Activated naive CD4-positive, alpha-beta T cell treated with anti-CD3 and anti-CD28 coated beads, Interleukin-2, amount 50 U/mL, for 16 hours (primary cell): ENCODE data around the gene ELL2.
"Not testable (repeated sequence)": the region's sequence is repeated elsewhere in the genome, so short reads cannot be mapped to it uniquely, and the experiment has no call there.

ENCODE experiments used
- DNase-seq: peaks from one replicate; pipeline ENCODE4 v3.0.0-alpha.2; 2020

The ELL2 gene

DNA sequence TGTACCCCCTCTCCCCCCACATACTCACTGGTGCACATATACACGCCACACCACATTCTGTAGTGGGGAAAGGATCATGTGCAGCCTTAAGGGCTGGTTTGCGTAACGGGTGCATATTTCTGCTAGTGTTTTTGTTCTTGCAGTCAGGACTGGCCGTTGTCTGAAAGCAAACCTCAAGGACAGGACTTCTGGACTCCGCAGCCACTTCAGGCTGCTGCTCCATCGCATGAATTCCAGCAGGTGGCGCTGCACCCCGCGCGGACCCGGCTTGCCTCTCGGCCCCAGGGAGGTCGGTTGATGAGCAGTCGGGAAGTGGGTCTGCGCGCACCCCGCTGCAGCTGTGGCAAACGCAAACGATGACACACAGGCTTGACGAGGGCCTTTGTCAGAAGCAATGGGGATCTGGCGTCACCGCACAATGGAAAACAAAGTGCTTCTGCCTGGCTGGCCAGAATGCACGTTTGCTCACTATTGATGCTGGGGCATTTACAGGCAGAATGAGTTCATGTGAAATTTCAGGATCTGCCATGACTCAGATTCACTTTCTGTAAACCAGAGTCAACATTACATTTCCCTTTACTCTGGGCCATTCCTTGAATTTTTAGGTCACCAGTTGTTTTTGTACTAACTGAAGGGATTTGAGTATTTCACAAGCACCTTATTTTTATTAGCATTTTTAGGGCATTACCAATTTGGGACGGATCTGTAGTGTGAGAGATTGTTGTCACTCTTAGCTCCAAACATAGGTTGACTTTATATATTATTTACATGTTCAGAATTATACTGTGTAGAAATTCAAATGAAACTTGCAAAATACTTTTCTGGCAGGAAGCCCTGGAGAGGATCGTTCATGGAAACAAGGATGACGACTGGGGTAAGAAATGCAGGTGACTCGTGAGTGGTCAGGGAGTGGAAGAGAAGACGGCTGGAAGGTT, 102.7 kb downstream of the ELL2 start:
- peak; percentile 91 for DNase-seq

- no peak for DNase-seq
Measured at GRCh38 chr5:95858023-95858461, 103.6 kb downstream of the ELL2 start.

DNA sequence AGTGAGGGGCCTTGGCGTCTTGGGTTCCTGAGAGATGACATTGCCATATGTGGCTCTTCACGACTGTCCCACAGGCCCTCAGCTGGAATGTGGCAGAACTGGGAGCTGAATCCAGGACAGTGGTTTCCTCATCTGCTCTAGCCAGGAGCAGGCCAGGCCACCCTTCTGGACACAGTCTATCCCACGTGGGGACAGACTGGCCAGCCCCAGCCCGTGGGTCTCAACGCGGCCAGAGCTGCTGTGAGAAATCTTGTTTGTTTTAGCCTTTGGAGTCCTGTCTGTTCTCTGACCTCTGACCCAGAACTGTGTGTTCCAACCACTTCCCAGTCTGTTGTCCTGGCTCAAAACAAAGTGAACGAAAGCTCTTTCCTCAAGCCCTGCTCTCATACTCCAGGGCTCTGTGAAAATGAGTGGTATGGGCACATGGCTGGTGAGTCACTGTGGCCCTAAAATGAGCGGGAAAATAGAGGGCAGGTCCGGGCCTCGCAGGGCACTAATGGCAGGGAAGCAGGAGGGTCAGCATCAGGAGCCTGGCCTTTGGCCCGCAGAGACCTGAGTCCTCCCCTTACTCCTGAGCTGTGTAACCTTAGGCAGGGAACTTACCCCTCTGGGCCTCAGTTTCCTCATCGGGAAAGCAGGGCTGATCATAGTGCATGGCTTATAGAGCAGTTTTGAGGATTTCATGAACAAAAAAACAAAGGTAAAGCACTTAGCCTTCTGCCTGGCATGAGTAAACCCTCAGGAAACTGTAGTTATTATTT, 104.3 kb downstream of the ELL2 start:
- DNase-seq: no peak

DNA sequence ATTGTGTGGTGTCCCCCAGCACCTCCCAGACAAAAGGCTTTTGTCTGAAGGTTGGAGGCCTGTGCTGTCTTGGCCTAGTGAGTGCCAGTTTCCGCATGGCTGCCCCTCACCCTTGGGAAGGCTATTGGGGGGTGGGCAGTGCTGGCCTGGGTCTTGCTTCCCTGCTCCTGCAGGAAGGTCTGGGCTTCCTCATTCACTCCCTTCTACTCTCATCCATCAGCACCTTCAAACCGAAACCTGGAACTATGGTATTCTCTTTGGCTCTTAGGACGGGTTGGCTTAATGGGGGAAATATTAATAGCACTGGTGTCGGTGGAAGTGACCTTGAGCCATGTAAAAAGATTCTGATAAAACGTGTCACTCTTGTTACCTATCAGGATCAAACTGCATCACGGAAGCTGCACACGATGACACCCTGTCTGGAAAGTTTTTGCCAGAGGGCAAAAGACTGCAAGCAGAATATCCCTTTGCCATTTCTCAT, 105.1 kb downstream of the ELL2 start:
- no peak for DNase-seq

DNA sequence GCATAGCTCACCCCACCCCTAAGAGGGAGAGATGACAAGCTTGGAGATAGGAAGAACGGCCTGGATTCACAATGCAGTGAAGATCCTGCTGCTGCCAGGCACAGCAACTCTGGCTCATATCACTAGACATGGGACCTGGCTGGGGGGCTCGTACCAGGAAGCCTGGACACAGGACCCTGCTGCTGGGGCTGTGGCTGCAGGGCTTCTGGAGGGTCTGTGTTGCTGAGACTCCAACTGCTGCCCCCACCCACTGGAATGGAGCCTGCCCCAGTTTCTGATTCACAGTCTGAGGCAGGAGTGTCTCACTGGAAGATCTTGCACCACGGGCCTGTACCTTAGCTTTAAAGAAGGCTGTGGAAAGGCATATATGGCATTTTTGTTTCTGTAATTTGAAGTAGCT, 108.2 kb downstream of the ELL2 start:
- DNase-seq: no peak

DNA sequence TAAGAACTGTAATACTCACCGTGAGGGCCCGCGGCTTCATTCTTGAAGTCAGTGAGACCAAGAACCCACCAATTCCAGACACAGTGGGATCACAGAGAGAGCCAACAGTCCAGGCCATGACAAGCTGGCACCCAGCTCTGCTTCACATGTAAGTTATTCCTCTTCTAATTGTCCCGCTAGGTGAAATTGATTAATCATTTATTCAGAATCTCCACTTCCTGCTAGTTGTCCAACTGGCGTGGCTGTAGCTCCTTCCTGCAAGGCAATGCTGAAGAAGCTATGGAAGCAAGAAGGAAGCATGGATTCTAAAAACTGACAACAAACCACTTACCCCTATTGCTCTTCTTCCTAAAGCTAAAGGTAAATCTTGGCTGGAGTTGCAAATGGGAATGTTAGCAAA, 109.1 kb downstream of the ELL2 start:
- no peak for DNase-seq

DNA sequence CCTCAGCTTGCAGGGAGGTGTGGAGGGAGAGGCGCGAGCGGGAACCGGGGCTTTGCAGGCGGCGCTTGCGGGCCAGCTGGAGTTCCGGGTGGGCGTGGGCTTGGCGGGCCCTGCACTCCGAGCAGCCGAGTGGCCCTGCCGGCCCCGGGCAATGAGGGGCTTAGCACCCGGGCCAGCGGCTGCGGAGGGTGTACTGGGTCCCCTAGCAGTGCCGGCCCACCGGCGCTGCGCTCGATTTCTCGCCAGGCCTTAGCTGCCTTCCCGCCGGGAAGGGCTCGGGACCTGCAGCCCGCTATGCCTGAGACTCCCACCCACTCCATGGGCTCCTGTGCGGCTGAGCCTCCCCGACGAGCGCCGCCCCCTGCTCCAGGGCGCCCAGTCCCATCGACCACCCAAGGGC, 110.5 kb downstream of the ELL2 start:
- DNase-seq: not testable (repeated sequence)

GRCh38 chr5:95850391-95850894, 111.2 kb downstream of the ELL2 start:
- DNase-seq: no peak

DNA sequence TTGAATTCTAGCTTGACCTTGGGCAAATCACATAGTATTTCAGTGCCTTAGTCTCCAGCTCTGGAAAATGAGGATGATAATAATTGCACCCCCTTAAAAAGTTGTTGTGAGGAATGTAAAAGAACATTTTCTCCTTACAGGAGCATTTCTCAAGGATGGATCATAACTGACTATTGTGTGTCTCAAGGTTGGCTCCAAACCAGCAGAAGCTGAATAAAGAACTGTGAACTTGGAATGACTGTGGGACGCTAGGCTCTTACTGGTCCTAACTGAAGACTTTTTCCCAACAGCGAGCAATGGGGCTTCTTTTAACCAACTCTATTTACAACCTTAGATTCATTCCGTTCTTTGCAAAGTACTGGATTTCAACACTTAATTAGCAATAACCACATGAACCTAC, 113.0 kb downstream of the ELL2 start:
- no peak for DNase-seq

DNA sequence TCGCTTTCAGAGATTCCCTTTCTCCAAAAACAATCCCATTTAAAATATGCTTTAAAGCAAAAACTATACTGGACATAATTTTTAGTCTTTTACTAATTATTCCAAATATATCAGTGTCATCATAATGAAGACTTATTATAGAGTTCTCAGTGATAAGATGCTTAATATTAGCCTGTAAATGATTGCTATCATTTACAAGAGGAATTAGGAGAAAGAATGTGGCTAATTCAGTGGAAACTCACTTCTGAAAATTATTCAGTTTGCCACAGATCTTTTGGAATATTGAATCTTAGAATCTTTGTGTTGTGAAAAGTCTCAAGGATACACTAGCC, 114.4 kb downstream of the ELL2 start:
- no peak for DNase-seq

DNA sequence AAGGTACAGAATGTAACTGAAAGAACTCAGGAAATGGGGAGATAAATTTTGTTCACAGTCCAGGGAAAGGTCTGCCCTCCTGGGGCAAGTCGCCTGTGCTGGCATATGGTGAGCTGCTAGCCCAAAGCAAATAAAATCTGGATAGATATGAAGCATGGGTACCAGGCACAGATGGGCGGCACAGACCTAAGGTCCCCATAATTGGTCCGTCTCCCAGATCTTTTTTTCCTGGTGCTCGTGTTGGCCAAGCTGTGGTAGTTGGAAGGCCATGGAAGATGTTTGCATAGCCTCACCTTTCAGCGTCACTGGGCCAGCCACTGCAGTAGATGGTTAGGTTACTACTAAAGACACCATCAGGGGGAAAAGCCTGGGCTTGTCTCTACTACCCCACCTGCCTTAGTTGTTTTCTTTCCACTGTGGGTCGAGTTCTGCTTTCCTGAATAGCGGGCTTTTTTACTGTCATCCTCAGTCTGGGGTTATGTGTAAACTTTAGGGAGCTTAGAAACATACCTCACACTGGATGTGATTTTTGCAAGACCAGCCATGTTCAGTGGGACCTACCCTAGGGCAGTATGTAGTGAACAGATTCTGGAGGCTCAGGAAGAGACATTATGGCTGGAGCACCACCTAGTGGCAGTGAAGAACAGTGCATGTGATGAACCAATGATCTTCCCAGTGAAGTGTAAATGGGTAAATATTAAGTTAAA, 114.9 kb downstream of the ELL2 start:
- DNase-seq: peak; percentile 63

DNA sequence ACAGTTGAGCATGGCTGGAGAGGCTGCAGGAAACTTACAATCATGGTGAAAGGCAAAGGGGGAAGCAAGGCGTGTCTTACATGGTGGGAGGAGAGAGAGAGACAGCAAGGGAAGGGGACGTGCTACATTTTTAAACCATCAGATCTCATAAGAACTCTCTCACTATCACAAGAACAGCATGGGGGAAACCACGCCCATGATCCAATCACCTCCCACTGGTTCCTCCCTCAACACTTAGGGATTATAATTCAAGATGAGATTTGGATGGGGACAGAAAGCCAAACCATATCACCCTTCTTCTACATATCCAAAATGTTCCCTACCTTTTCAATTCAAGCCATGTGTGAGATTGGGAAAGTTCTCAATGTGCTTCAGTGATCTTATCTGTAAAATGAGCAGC, 116.3 kb downstream of the ELL2 start:
- no peak for DNase-seq

DNA sequence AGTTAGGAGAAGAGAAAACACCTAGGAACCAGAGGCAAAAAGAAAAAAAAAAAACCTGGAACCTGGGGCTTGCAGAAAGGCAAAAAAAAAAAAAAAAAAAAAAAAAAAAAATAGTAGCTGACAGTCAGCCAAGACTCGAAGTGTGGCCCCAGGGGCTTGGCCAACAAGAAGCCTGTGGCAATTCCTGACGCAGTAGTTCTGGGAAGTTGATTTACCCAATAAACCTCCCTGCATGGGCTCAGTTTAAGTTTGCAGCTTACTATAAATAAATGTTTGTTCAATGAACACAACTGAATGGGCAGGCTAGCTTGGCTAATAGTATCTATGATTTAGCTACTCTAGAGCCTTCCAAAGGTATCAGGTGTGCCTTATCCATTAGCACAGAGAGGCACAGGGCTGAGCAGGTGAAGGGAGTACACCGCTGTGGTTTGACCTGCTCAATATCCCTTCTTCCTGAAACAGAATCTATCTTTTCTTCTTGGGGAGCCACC, 117.9 kb downstream of the ELL2 start:
- no peak for DNase-seq

DNA sequence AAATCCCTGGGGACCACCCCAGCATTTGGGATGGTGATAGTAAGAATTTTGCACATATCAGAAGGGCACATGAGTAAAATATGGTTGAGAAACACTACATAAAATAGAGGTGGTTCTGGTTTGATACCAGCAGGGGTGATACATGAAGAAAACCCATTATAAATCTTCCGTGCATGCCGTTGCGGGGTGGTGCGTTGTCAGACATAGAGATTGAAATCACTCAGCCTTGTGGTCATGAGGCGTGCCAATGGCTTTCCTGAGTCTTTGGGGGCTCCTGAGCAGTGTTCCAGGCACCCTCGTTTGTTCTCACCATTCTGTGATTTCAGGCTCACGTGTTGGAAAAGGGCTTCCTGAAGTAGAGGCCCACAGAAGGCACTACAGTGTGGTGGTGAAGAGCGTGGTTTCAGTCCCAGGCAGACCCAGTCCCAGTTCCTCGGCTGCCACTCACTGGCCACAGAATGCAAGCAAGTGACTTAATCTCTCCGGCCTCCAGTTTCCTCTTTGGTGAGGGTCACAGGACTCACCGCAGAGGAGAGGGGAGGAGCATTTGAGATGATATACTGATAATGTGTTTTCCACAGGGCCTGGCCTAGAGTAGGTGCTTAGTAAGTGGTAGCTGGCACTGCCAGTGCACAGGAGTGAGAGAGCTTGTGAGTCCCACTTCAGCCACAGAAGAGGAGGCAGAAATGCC, 118.7 kb downstream of the ELL2 start:
- DNase-seq: peak; percentile 55

GRCh38 chr5:95841914-95842812, 119.5 kb downstream of the ELL2 start:
- no peak for DNase-seq

DNA sequence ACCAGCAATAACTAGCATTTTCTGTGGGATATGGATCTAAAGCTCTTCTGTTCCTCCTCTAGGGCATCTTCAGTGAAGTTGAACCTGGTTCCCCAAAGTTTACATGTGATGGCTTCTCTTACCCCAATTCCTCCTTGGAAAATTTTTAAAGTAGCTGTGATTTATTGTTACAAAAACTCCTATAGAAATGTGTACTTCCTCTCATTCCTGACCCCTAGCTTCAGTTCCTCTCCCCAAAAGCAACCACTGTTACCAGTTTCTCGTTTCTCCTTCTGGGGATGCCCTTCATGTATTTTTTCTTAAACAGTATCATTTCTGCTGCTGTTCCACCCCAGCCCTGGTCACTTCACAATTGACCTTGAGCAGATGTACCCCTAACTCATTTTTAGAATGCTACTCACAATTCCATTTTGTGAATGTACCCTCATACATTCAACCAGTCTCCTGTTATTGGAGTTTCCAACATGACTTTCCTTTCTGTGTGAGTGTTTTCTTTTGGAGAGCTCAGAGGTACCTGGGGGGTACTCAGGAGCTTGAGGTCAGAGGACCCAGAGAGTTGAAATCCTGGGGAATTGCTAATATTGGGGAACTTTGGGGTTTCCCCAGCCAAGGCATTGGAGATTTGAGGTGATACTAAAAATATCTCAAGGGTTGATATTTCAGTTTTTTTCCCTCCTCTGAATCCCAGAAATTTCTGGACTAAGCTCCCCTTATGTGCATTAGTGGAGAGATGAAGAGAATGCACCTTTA, 120.5 kb downstream of the ELL2 start:
- DNase-seq: no peak

DNA sequence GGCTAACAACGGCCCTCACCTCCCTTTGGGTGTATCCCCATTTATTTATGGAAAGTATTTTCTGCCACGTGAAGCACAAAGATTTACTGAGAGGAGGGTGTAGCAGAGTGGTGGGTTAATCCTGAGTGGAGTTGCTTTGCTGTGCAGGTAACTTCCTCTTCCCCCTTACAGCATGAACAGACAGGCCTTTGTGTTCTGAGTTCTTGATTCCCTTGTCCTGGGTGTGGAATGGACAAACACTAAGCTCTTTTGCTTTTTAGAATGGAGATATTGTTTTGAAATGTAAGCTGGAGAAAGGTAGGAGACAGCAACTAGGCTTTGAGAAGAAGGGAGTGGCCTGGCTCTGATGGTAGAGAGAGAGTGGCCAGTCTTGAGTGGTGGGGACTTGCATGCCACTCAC, 122.0 kb downstream of the ELL2 start:
- DNase-seq: no peak

DNA sequence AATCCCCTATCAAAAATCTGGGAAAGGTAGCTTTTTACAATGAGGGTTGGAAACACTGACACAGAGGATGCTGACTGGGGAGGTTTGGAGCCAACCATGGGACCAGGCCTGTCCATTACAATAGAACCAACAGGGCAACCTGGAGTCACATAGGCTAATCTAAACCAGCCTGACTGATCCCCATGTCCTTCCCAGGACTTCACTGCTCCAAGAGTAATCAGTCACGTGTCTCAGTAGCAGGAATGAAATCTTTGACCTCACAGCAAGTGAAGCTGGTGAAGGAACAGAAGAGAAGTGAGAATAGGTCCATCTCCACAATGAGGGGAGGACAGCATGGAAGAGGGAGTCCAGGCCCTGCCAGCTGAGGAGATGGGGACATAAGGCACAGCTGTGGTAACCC, 123.1 kb downstream of the ELL2 start:
- DNase-seq: no peak

DNA sequence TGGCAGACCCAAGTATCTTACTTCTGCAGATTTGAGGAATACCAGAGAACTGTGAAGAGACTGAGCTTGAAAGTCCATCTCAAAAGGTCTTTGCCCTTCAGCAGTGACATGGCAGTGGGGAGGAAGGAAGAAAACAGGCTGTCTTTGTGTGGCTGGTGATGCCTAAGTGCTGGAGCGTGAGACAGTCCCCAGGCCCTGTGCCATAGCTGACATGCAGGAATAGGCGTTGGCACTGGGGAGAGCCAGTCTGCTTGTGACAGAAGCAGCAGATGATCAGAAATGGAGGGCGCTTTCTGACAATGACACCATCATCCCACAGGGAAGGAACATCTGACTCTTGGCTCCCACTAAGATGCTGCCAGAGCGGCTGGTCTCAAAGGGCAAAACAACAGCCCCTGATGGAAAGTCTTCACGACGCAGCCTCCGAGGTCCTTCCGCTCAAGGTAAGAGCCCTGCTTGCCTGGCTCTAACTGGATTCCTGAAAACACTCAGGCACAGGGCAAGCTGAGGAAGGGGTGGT, 123.6 kb downstream of the ELL2 start:
- no peak for DNase-seq

DNA sequence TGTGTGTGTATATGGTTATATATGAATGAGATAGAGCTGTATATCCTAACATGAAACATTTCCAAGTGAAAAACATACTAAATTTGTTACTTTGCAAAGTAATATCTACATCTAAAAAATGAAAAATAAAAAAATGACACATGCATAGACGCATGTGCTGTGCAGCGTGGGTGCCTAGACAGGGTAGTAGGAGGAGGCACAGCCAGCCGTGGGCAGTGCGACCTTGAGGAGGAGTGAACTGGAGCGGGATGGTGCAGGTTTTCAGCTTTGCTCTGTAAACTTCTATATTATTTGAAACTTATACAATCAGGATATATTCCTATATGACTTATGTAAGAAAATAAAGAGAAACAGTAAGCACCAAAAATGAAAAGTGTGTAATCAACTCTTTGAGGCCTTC, 124.2 kb downstream of the ELL2 start:
- no peak for DNase-seq
